Activated T-cell treated with anti-CD3 and anti-CD28 coated beads for 1 hour (primary cell): ENCODE data around the gene TMEM178B.

ENCODE experiments used
- DNase-seq: peaks from one replicate; pipeline ENCODE4 v3.0.0-alpha.2; 2020; ENCODE audit warnings: low read depth

TMEM178B gene

DNA sequence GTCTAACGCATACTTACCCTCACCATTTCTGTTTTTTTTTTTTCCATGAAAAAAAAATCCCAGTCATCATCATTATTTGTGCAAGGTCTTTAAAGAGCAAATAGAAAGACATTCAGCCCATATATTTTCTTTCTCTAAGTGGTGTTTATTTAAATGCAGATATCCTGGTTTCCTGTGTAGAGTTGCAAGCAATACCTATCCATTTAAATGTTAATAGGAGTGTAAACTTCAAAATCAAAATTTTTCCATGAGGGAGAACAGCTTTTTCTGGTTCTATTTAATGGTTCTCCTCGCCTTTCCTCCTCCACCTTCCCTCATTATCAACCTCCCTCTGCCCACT, 357.2 kb downstream of the TMEM178B start:
- no peak for DNase-seq

DNA sequence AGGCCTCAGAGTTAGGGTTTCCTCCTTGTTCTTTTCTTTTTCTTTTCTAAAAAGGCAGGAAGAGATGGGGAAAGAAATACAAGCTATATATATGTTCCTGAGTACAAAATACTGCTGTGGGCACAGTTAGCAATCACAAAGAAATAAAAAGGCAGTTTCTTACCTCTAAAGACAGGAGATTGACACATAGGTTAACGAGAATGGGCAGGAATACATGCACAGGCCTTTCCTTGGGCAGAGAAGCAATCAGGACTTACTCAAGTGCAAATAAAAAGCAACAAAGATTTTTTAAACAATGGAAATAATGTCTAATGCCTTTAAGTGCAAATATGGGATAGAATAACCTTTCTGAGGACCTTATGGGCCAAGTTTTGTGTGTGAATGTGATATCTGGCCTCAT, 357.8 kb downstream of the TMEM178B start:
- DNase-seq: no peak

DNA sequence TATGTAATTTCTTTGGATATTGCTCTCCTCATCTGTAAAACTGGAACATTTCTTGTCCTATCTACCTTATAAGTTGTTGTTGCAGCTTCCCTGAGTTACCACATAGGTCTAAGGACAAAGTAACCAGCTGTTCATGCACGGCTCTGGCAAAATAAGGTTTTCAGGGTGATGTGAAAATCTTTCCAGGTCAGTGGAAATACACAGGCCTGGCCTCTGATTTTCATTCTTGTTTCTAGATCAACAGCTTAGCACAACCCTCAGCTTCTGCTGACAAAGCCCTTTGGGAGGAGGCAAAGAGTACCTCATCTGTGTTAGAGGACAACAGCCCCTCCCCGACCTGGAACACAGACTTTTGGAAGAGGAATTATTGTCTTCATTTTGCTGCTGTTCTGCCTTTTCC, 359.8 kb downstream of the TMEM178B start:
- no peak for DNase-seq

DNA sequence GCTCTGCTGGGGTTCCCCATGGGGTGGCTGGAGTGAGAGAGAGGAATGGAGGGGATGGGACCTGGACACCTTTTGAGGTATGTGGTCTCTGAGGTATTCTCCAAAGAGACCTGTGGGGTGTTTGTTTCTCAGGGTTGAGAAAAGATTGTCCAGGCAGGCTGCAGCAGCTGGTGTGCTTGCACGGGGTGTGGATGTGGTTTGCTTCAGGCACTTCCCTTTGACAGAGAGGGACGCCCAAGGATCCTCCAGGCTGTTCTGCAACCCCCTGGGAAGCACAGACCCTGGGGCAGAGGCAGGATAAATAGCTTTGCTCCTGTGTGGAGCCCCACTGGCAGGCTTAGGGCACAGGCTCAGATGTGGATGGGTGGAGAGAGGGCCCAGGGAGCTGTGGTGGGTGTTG, 362.3 kb downstream of the TMEM178B start:
- no peak for DNase-seq

- DNase-seq: no peak
These were observed 362.8 kb downstream of the TMEM178B start for GRCh38 chr7:141436575-141437075.

DNA sequence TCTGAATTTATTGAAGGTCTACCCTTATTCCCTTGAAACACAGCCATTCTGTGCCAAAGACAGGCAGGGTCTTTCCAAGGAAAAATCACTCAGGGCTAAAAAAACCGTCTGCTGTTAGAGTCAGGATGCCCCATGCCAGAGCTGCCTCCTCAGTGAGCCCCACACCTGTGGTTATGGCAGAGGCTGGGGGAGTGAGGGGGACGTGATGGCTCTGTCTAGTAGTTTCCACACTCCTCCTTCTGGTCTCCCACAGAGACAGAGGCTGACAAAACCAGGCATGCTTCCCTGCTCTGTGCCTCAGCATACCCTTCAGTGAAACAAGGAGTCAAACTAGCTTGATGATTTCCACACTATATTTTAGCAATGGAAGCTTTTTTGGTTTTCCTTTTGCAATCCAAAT, 365.3 kb downstream of the TMEM178B start:
- no peak for DNase-seq

DNA sequence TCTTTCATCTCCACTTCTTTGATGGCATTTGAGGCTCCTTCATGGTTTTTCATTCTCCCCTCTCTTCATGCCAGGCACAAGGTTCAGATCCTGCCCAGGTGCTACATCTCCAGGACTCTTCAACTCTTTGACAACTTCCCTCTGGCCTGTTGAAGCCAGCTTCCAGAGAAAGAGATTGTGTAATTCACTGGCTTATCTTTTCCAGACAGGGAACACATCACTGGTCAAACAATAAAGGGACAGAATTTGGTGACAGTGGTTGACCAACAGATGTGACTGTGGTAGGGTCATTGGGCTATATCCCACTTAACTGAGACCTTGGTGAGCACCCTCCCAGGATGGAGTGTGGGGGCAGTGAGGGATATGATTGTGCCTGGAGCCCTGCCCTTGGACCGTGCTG, 365.9 kb downstream of the TMEM178B start:
- no peak for DNase-seq

DNA sequence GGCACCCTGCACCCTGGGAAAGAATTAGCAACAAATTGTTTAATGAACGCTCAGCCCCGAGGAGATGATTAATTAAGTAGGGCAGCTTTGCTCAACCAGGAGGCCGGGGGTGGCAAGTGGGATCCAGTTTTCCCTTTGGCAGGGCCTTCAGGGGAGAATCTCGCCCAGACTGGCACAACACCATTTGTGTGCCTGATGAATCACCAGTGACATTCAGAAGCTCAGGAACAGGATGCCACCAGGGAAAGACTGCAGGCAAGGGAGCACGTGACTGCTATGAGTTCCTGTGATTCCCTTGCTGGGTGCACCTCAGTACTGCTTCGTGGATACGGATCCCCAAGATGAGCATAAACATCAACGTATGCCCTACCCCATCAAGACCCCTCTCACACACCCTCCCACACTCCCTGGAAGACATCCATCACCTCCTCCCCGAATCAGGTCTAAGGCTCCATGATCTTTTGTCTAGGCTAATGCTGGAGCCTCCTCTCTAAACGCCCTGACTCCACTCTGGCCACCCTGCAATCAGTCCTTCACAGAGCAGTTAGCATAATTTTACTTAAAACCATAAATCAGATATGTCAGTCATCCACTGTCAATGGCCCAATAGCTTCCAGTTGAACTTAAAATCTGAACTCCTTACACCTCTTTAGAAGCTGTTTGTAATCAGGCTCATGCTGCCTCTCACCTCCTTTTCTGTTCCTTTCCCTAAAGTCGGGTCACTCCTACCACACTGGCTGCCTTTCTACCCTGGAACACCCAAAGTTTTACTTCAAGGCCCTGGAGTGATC, 368.2 kb downstream of the TMEM178B start:
- no peak for DNase-seq

- no peak for DNase-seq
These were observed 368.9 kb downstream of the TMEM178B start for GRCh38 chr7:141442781-141443180.

GRCh38 chr7:141444961-141445360, 371.1 kb downstream of the TMEM178B start:
- no peak for DNase-seq

DNA sequence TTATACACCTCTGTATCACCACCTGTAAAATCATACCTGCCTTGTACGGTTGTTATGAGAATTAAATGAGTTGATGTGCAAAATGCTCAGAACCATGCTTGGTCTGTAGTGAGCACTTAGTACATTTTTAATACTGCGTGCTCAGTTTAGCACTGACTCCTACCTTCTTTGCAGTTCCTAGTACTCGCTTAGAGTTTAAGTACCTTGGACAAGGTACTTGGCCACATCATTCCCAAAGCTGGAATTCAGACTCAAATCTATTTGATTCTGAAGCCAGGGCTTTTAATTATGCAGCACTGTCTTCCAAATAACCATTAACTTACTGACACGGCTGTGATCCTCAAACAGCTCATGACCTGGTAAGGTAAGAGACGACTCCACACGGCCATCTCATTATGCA, 377.4 kb downstream of the TMEM178B start:
- no peak for DNase-seq

- no peak for DNase-seq
These were observed 379.0 kb downstream of the TMEM178B start for GRCh38 chr7:141452911-141453310.

DNA sequence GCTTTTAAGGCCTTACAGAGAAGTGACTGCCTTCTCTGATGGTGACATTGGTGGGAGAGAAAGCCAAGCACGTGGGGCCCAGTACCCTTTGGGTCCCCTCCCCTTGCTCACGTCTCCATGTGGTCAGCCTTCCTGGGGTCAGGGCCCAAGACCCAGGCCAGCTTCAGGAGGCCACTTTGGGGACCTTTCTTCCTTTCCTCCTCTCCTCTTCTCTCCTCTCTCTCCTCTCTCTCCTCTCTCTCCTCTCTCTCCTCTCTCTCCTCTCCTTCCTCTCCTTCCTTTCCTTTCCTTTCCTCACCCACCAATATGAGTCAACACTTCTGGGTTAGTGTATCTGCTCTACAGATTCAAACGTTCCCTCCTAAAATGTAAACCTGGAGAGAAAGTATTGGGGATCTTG, 380.5 kb downstream of the TMEM178B start:
- no peak for DNase-seq

- DNase-seq: no peak
These were observed 381.9 kb downstream of the TMEM178B start for GRCh38 chr7:141455723-141456122.

DNA sequence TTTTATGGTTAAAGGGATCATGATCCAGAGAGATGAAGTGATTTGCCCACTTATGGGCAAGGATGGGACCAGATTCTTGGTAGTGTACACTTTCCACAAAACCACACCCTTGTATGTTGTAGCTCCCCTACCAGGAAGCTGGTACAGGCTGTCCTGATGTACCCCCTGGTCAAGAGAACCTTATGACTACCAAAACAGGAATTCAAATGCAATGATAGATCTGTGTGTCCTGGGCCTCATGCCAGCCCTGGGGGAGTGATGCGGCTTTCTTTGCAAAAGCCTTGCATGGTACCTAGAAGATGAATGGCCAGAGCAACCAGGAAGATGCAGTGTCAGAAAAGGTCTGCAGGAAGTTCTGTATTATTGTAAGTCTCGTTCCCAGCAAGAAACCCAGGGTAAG, 382.4 kb downstream of the TMEM178B start:
- no peak for DNase-seq

GRCh38 chr7:141456711-141457110, 382.8 kb downstream of the TMEM178B start:
- no peak for DNase-seq

DNA sequence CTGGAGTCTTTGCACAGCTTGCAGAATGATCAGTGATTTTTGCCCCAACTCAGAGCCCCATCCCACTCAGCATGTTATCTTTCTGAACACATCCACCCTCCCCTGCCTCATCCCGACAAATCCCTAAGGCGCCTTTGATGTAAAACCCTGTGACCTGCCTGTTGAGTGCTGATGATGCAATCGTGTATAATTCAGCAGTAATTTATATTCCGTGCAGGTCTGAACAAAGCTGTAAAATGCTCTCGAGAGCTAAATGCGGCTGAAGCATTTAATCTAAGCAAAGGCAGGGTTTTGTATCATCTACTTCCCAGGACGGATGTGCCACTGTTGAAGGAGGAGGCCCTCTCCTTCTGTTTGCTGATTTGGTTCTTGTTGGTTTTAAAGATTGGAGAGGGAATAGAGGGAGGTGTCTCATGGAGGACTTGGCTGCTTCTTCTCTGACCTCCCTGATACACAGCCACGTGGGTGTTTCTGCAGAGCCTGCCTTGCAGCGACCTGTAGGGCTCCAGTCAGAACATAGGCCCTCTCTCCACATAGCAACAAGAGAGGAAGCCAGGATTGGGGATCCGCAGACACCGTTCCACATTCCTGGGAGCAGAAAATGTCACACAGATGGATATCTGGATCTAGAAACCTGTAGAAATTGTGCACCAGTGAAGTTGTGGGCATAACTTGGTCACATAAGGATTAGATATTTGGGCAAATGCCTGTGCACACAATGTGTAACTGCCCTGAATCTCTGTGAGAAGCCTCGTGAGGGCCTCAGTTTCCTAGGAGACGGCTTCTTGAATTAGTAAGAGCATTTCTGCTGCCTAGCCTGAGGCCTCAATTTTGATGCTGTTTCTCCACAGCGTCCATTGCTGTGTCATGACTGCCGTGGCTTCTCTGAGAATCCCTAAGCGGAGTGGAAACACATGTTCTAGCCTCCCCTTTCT, 387.2 kb downstream of the TMEM178B start:
- DNase-seq: no peak

- no peak for DNase-seq
These were observed 388.1 kb downstream of the TMEM178B start for GRCh38 chr7:141461924-141462323.

GRCh38 chr7:141462958-141463357, 389.1 kb downstream of the TMEM178B start:
- no peak for DNase-seq

- DNase-seq: no peak
These were observed 390.1 kb downstream of the TMEM178B start for GRCh38 chr7:141463986-141464385.

GRCh38 chr7:141464551-141464950, 390.7 kb downstream of the TMEM178B start:
- no peak for DNase-seq

- no peak for DNase-seq
These were observed 392.5 kb downstream of the TMEM178B start for GRCh38 chr7:141466151-141466904.
